ENCODE results near the gene QRICH1. TPM values are rescaled to one million over a fixed set of nuclear protein-coding genes. Genes with fewer than 3 reads are reported as not detected.
A peak's percentile ranks its signal among the peaks of the same experiment; 100 is the strongest.

The QRICH1 gene
- total RNA-seq, 1 donor from 2014 or later, result 153 TPM

DNA sequence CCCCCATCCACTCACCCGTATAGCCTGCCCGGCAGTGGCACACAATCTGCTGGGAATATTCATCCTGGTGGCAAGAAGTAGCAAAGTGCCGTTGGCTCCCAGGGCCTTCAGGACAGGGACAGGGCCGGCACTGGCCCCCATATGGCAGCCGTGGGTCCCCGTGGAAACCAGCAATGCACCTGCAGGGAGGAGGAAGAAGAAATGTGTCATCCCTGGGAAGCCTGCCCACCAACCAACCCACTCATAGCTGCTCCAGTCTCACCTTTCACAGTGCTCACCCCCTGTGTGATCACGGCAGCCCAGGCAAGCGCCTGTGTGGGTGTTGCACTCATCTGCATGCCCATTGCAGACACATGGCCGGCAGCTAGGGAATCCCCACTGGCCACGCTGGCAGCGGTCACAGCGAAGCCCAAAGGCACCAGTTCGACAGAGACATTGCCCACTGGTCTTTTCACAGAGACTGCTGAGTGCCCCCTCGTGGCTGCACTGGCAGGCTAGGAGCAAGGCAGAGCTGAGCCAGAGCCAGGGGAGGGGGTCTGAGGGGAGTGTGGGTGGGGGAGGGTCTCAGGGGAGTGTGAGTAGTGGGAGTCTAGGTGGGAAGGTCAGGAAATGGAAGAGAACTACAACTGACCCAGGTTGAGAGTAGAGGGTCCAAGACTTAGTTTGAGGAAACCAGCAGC lies 31.3 kb upstream of the QRICH1 start:
- TF ChIP-seq, protein P1, sequence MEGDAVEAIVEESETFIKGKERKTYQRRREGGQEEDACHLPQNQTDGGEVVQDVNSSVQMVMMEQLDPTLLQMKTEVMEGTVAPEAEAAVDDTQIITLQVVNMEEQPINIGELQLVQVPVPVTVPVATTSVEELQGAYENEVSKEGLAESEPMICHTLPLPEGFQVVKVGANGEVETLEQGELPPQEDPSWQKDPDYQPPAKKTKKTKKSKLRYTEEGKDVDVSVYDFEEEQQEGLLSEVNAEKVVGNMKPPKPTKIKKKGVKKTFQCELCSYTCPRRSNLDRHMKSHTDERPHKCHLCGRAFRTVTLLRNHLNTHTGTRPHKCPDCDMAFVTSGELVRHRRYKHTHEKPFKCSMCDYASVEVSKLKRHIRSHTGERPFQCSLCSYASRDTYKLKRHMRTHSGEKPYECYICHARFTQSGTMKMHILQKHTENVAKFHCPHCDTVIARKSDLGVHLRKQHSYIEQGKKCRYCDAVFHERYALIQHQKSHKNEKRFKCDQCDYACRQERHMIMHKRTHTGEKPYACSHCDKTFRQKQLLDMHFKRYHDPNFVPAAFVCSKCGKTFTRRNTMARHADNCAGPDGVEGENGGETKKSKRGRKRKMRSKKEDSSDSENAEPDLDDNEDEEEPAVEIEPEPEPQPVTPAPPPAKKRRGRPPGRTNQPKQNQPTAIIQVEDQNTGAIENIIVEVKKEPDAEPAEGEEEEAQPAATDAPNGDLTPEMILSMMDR (conservative IDR thresholded peaks at IDR 0.05), result no peak
- Mint-ChIP-seq H3K36me3 (ENCODE audit: low read depth) (no peaks in the 10 kb centered on the region), H3K4me3 (peak overlapping the region; percentile 50), H3K27ac (ENCODE audit: unreplicated experiment) (peak overlapping the region; percentile 84), H3K4me1 (no peaks in the 10 kb centered on the region), H3K27me3 (ENCODE audit: low read depth) (no peaks in the 10 kb centered on the region), H3K9me3 (no peaks in the 10 kb centered on the region)
- no peak for DNase-seq (ENCODE audit: low read depth, low spot score)

DNA sequence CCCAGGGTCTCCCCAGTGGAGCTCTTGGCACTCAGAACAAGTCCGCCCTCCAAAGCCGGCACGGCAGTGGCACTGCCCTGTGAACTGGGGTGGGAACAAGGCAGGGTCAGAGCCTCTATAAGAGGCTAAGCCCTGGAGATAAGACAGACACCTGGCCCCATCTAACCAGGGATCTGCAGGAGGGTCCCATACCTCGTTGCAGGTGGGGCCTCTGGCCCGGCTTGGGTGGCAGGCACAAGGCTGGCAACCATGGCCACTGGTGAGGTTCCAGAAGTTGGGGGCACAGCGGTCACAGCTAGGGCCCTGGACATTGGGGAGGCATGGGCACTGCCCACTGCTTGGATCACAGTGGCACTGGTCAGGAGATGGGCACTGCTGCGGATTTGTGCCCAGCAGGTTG lies 30.3 kb upstream of the QRICH1 start:
- H3K4me3 Mint-ChIP-seq, result no peak overlapping the region
- no peaks in the 10 kb centered on the region for H3K36me3 Mint-ChIP-seq (ENCODE audit: low read depth)

DNA sequence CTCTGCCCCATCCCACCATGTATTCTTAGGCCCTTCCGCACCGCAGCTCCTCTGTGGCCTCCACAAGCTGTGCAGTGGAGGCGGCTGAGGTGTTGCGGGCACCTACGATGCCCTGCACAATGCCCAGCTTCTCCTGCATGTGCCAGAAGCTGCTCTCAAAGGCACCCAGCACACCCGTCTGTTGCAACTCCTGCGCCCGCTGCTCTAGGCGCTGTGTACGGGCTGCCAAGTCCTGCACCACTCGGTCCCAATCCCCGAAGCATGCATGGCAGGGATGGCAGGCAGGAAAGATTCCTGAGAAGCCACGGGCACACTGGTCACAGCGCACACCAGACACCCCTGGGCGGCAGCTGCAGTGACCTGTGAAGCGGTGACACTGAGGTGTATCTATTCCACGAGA lies 29.8 kb upstream of the QRICH1 start:
- no peak for DNase-seq (ENCODE audit: low read depth, low spot score)
- no peaks in the 10 kb centered on the region for H3K9me3 Mint-ChIP-seq
- no peaks in the 10 kb centered on the region for H3K36me3 Mint-ChIP-seq (ENCODE audit: low read depth)
- TF ChIP-seq, protein P1 (conservative IDR thresholded peaks at IDR 0.05), result no peak
- no peak overlapping the region for H3K27ac Mint-ChIP-seq (ENCODE audit: unreplicated experiment)
- H3K4me3 Mint-ChIP-seq, result no peak overlapping the region
- H3K4me1 Mint-ChIP-seq, result peaks cover 5% of the 10 kb centered on the region
- no peaks in the 10 kb centered on the region for H3K27me3 Mint-ChIP-seq (ENCODE audit: low read depth)

More for the DNA sequence above, 30.3 kb upstream of the QRICH1 start:
- Mint-ChIP-seq H3K4me1 (peaks cover 5% of the 10 kb centered on the region), H3K27ac (ENCODE audit: unreplicated experiment) (no peak overlapping the region), H3K27me3 (ENCODE audit: low read depth) (no peaks in the 10 kb centered on the region), H3K9me3 (no peaks in the 10 kb centered on the region)
- no peak for DNase-seq (ENCODE audit: low read depth, low spot score)
- TF ChIP-seq, protein P1 (conservative IDR thresholded peaks at IDR 0.05), result no peak

DNA sequence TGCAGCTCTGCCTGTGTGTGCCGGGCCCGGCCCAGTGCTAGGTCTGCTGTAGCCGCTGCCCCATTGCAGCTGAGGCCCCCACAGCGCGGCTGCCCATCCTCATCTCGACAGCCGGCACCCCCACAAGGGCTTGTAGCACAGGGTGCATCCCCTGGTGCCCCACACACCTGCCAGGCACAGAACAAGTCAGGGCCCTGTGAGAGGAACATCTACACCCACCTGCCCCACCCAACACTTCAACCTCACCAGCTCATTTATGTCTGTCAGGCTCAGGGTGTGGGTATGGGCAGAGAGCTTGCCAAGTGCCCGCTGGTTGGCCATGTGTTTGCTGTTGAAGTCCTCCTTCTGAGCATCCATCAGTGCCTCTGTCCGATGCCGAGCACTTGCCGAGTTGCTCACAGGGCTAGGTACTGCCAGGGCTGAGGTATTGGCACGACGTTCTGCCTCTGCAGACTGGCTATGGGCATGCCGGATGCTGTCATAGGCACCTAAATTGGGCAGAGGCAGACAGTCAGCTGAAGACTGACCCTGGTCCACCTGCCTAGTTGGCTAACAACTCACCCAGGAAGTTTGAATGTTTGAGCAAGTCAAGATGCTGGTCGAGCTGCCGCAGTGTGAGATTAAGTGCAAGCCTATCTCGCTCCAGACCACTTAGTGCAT lies 29.1 kb upstream of the QRICH1 start:
- no peak overlapping the region for H3K27ac Mint-ChIP-seq (ENCODE audit: unreplicated experiment)
- H3K4me3 Mint-ChIP-seq, result peak overlapping the region; percentile 23
- H3K36me3 Mint-ChIP-seq (ENCODE audit: low read depth), result no peaks in the 10 kb centered on the region
- TF ChIP-seq, protein P1 (conservative IDR thresholded peaks at IDR 0.05), result no peak
- DNase-seq (ENCODE audit: low read depth, low spot score), result no peak
- H3K27me3 Mint-ChIP-seq (ENCODE audit: low read depth), result no peaks in the 10 kb centered on the region
- peaks cover 5% of the 10 kb centered on the region for H3K4me1 Mint-ChIP-seq
- H3K9me3 Mint-ChIP-seq, result no peaks in the 10 kb centered on the region

DNA sequence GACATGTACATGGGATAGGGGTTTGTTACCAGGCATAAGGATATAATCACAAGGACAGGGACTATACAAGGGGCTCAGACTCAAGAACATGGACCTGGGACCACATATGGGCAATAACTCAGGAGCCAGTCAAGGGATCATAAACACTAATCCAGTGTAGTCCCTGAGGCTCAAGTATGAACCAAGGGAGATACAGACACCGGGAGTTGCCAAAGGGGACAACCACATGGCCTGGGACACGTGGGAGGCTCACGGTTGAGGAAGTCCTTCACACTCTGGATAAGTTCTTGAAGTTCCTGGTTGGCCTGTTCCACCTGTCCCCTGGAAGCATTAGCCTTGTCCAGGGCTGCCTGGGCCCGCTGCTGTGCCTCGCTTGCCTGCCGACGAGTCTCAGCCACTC lies 28.6 kb upstream of the QRICH1 start:
- Mint-ChIP-seq H3K9me3 (no peaks in the 10 kb centered on the region), H3K27ac (ENCODE audit: unreplicated experiment) (no peak overlapping the region), H3K4me3 (peak overlapping the region; percentile 80), H3K27me3 (ENCODE audit: low read depth) (no peaks in the 10 kb centered on the region), H3K36me3 (ENCODE audit: low read depth) (no peaks in the 10 kb centered on the region), H3K4me1 (peaks cover 5% of the 10 kb centered on the region)
- DNase-seq (ENCODE audit: low read depth, low spot score), result no peak
- TF ChIP-seq, protein P1 (conservative IDR thresholded peaks at IDR 0.05), result no peak
